H1 (cell line): ENCODE measurements around the gene AHCY. TPM values are rescaled to one million over a fixed set of nuclear protein-coding genes. Genes with fewer than 3 reads are reported as not detected.

Experiments
- CTCF ChIA-PET: fragments of 300-600 bp; sonication (Branson Sonifier 250); formaldehyde crosslinking; loops from one replicate; lab custom pipeline; 2021; ENCODE audit not compliant: partially characterized antibody; lab: Charles Lee
- POLR2A ChIA-PET: fragments of 300-600 bp; sonication (Branson Sonifier 250); formaldehyde crosslinking; loops from one replicate; lab custom pipeline; 2021; ENCODE audit warnings: inconsistent platforms; ENCODE audit not compliant: partially characterized antibody; lab: Charles Lee
- DNase-seq, 2 experiments: peaks; one replicate each; pipeline versions ENCODE4 v3.0.0 to v3.0.0-alpha.2; 2010 to 2022; ENCODE audit warnings: low spot score in 2 of 2, low read depth in 1 of 2, mixed read lengths in 1 of 2
- FAIRE-seq: peaks from 2 replicates; lab custom pipeline; 2011; peaks lifted over from hg19 to GRCh38; lab: Jason Lieb, UNC
- H2AFZ ChIP-seq: 2 replicates; pipeline ENCODE4 v1.8.1; 2012; ENCODE audit warnings: low read length, inconsistent platforms
- H2AK5ac ChIP-seq: 2 replicates; pipeline ENCODE4 v1.6.1; 2013; ENCODE audit warnings: low read depth, low read length
- H2BK120ac ChIP-seq: replicated peaks from 2 replicates; pipeline ENCODE3; 2013; ENCODE audit warnings: low read depth, low read length, inconsistent platforms
- H2BK12ac ChIP-seq: 2 replicates; pipeline ENCODE4 v1.6.1; 2013; ENCODE audit warnings: low read depth, low read length
- H2BK15ac ChIP-seq: 2 replicates; pipeline ENCODE4 v1.6.1; 2013; ENCODE audit warnings: low read length
- H2BK20ac ChIP-seq: 2 replicates; pipeline ENCODE4 v1.6.1; 2013; ENCODE audit warnings: low read length
- H2BK5ac ChIP-seq: 2 replicates; pipeline ENCODE4 v1.6.1; 2013; ENCODE audit warnings: low read depth, low read length
- H3K14ac ChIP-seq: 2 replicates; pipeline ENCODE4 v1.6.1; 2013; ENCODE audit warnings: inconsistent platforms; ENCODE audit not compliant: insufficient read length
- H3K18ac ChIP-seq: 2 replicates; pipeline ENCODE4 v1.6.1; 2013; ENCODE audit warnings: low read length; ENCODE audit errors: extremely low read depth
- H3K23ac ChIP-seq: 2 replicates; pipeline ENCODE4 v1.6.1; 2013; ENCODE audit warnings: inconsistent platforms; ENCODE audit not compliant: insufficient read length
- H3K23me2 ChIP-seq: 2 replicates; pipeline ENCODE4 v1.6.1; 2013; ENCODE audit warnings: low read depth, low read length
- H3K27ac ChIP-seq: 2 replicates; pipeline ENCODE4 v1.6.1; 2011; ENCODE audit warnings: low read depth, low read length, inconsistent platforms
- H3K27me3 ChIP-seq, 4 experiments: replicated peaks in 1 of 4; 1 replicate in 1 of 4; 2 replicates in 3 of 4; pipeline versions ENCODE4 v1.6.1 to v1.8.1; 2011 to 2013; ENCODE audit warnings: low read length in 3 of 4, mild to moderate bottlenecking in 3 of 4, inconsistent platforms in 2 of 4, mixed read lengths in 2 of 4, moderate library complexity in 1 of 4; ENCODE audit not compliant: control insufficient read depth in 3 of 4, insufficient read depth in 3 of 4; ENCODE audit errors: extremely low read depth in 1 of 4
- H3K36me3 ChIP-seq, 4 experiments: 2 replicates each; pipeline versions ENCODE4 v1.6.1 to v1.8.1; 2011 to 2013; ENCODE audit warnings: mild to moderate bottlenecking in 4 of 4, low read length in 3 of 4, moderate library complexity in 2 of 4, control low read depth in 1 of 4, inconsistent platforms in 1 of 4; ENCODE audit not compliant: insufficient read depth in 4 of 4, control insufficient read depth in 2 of 4
- H3K4ac ChIP-seq: replicated peaks from 2 replicates; pipeline ENCODE3; 2013; ENCODE audit warnings: low read length, low read depth, mixed read lengths, inconsistent platforms; ENCODE audit not compliant: insufficient read length
- H3K4me1 ChIP-seq, 4 experiments: replicated peaks in 1 of 4; 1 replicate in 1 of 4; 2 replicates in 3 of 4; pipeline versions ENCODE4 v1.6.1 to v1.8.1; 2011 to 2013; ENCODE audit warnings: low read length in 3 of 4, inconsistent platforms in 2 of 4, mixed read lengths in 1 of 4; ENCODE audit not compliant: insufficient read depth in 4 of 4, control insufficient read depth in 3 of 4
- H3K4me2 ChIP-seq, 2 experiments: 2 replicates each; pipeline versions ENCODE4 v1.6.1 to v1.8.1; 2011 to 2013; ENCODE audit warnings: low read depth in 2 of 2, low read length in 2 of 2, control low read depth in 1 of 2, inconsistent platforms in 1 of 2, mild to moderate bottlenecking in 1 of 2; ENCODE audit not compliant: insufficient read depth in 1 of 2
- H3K4me3 ChIP-seq, 4 experiments: fragments of 200-600, 300-600 bp in 1 of 4; sonication (generic), shearing (Covaris generic), sonication (Bioruptor Twin) in 1 of 4; 2 replicates each; pipeline versions ENCODE4 v1.5.1 to v1.8.1; 2011 to 2016; ENCODE audit warnings: low read length in 4 of 4, low read depth in 3 of 4, control low read depth in 2 of 4, inconsistent platforms in 2 of 4, mild to moderate bottlenecking in 2 of 4, mixed read lengths in 1 of 4, moderate library complexity in 1 of 4; ENCODE audit not compliant: insufficient read depth in 2 of 4; ENCODE audit errors: extremely low read depth in 1 of 4
- H3K56ac ChIP-seq: replicated peaks from 2 replicates; pipeline ENCODE3; 2013; ENCODE audit warnings: low read depth, mild to moderate bottlenecking, mixed read lengths, low read length, inconsistent platforms; ENCODE audit not compliant: insufficient read length
- H3K79me1 ChIP-seq: 2 replicates; pipeline ENCODE4 v1.6.1; 2013; ENCODE audit warnings: low read depth, low read length, control low read depth
- H3K79me2 ChIP-seq, 2 experiments: 2 replicates each; pipeline versions ENCODE4 v1.6.1 to v1.8.1; 2012 to 2013; ENCODE audit warnings: low read length in 2 of 2, mild to moderate bottlenecking in 2 of 2, inconsistent platforms in 1 of 2; ENCODE audit not compliant: insufficient read depth in 2 of 2, control insufficient read depth in 1 of 2
- H3K9ac ChIP-seq, 4 experiments: replicated peaks in 1 of 4; 1 replicate in 1 of 4; 2 replicates in 3 of 4; pipeline versions ENCODE4 v1.6.1 to v1.8.1; 2011 to 2013; ENCODE audit warnings: low read depth in 3 of 4, low read length in 3 of 4, control low read depth in 2 of 4, mild to moderate bottlenecking in 2 of 4, moderate library complexity in 2 of 4, inconsistent platforms in 1 of 4; ENCODE audit errors: extremely low read depth in 1 of 4
- H3K9me3 ChIP-seq, 2 experiments: 2 replicates each; pipeline versions ENCODE4 v1.6.1 to v1.8.1; 2012 to 2013; ENCODE audit warnings: mild to moderate bottlenecking in 2 of 2, moderate library complexity in 2 of 2, control low read depth in 1 of 2, inconsistent platforms in 1 of 2, low read depth in 1 of 2, low read length in 1 of 2, mixed read lengths in 1 of 2; ENCODE audit not compliant: insufficient read depth in 2 of 2
- H4K20me1 ChIP-seq, 2 experiments: replicated peaks in 1 of 2; 2 replicates each; pipeline versions ENCODE3 to v1.8.1; 2011 to 2013; ENCODE audit warnings: inconsistent platforms in 2 of 2, low read length in 2 of 2, mild to moderate bottlenecking in 1 of 2; ENCODE audit not compliant: insufficient read depth in 2 of 2, control insufficient read depth in 1 of 2
- H4K5ac ChIP-seq: 2 replicates; pipeline ENCODE4 v1.6.1; 2013; ENCODE audit warnings: low read length, low read depth, mixed read lengths, inconsistent platforms; ENCODE audit not compliant: insufficient read length
- H4K8ac ChIP-seq: 2 replicates; pipeline ENCODE4 v1.8.0; 2013; ENCODE audit warnings: mild to moderate bottlenecking, moderate library complexity, low read length, inconsistent platforms; ENCODE audit not compliant: insufficient read depth; ENCODE audit errors: extremely low read depth
- H4K91ac ChIP-seq: replicated peaks from 2 replicates; pipeline ENCODE3; 2013; ENCODE audit warnings: low read length, mixed read lengths, inconsistent platforms; ENCODE audit not compliant: insufficient read length
- POU5F1 ChIP-seq: IDR thresholded peaks from 2 replicates; pipeline ENCODE4 v1.6.1; 2011; ENCODE audit warnings: low read depth, mild to moderate bottlenecking, low read length, moderate library complexity
- RBBP5 ChIP-seq: IDR thresholded peaks from 2 replicates; pipeline ENCODE4 v1.7.1; 2012; ENCODE audit warnings: low read depth, mild to moderate bottlenecking, inconsistent platforms, low read length, moderate library complexity, borderline replicate concordance
- RXRA ChIP-seq: IDR thresholded peaks from 2 replicates; pipeline ENCODE4 v1.6.1; 2011; ENCODE audit warnings: low read depth, mild to moderate bottlenecking, low read length, moderate library complexity; ENCODE audit not compliant: insufficient read depth
- SIX5 ChIP-seq: IDR thresholded peaks from 2 replicates; pipeline ENCODE4 v1.6.1; 2011; ENCODE audit warnings: mild to moderate bottlenecking, low read depth, low read length
- SP4 ChIP-seq: IDR thresholded peaks from 2 replicates; pipeline ENCODE4 v1.6.1; 2012; ENCODE audit warnings: low read length, inconsistent platforms
- SUZ12 ChIP-seq: fragments of 200-600 bp; sonication (generic); IDR thresholded peaks from 2 replicates; pipeline ENCODE4 v1.6.1; 2012; ENCODE audit warnings: mild to moderate bottlenecking, inconsistent platforms, low read length, moderate library complexity, mixed read lengths
- TCF12 ChIP-seq: IDR thresholded peaks from 2 replicates; pipeline ENCODE4 v1.6.1; 2011; ENCODE audit warnings: low read depth, mild to moderate bottlenecking, low read length
- TEAD4 ChIP-seq: IDR thresholded peaks from 2 replicates; pipeline ENCODE4 v1.6.1; 2012; ENCODE audit warnings: low read depth, low read length, inconsistent platforms, mixed read lengths
- WGBS, 2 experiments: shearing (Covaris generic) in 1 of 2; methylation state at CpG; one replicate each; pipeline versions ENCODE4 v1.1.6 to v1.1.7; 2013 to 2015; ENCODE audit warnings: low lambda C conversion rate in 2 of 2, mixed read lengths in 2 of 2, inconsistent platforms in 1 of 2, low coverage in 1 of 2, missing lambda C conversion rate in 1 of 2; ENCODE audit not compliant: insufficient replicate concordance in 2 of 2, insufficient coverage in 1 of 2, insufficient read length in 1 of 2; ENCODE audit errors: extremely low coverage in 1 of 2, missing lambda C conversion rate in 1 of 2; 5-methylcytosine and 5-hydroxymethylcytosine counted together
- polyA plus RNA-seq, 7 experiments: library from polyadenylated mRNA; depleted of rRNA in 3 of 7; stranded (reverse) in 5 of 7; unstranded in 2 of 7; fragments of >200 nt in 5 of 7; fragments of 200-250 nt in 2 of 7; gene quantifications; 1 replicate in 5 of 7; 2 replicates in 1 of 7; 4 replicates in 1 of 7; pipeline versions ENCODE4 v1.2.1 to v1.2.3, GENCODE V29; 2011 to 2013; ENCODE audit warnings: missing spikeins in 2 of 7, mixed read lengths in 2 of 7
- total RNA-seq: library from RNA; stranded (reverse); fragmentation: NEBNext Ultra II Directional; extraction: Animal tissue kit (Norgen Biotek cat#: 25700); gene quantifications from 2 replicates; pipeline ENCODE4 v1.2.1, GENCODE V29; 2021
- TF ChIP-seq, protein P1 (sequence below), 3 experiments: IDR thresholded peaks; 1 replicate in 2 of 3; 2 replicates in 1 of 3; pipeline versions ENCODE4 v1.5.1 to v1.6.1; 2011; ENCODE audit warnings: low read length in 3 of 3, mild to moderate bottlenecking in 3 of 3, inconsistent platforms in 2 of 3, low read depth in 1 of 3, moderate library complexity in 1 of 3; ENCODE audit not compliant: insufficient read depth in 1 of 3; ENCODE audit errors: control extremely low read depth in 1 of 3
- TF ChIP-seq, protein P2 (sequence below): IDR thresholded peaks from 2 replicates; pipeline ENCODE4 v1.6.1; 2011; ENCODE audit warnings: low read depth, mild to moderate bottlenecking, low read length; ENCODE audit not compliant: insufficient read depth

The AHCY gene
- total and polyA plus RNA-seq, 2 of the 8 experiments (the other 6 are each of a cell fraction or from before 2014, with no cell fraction given): 404 to 638 TPM

DNA sequence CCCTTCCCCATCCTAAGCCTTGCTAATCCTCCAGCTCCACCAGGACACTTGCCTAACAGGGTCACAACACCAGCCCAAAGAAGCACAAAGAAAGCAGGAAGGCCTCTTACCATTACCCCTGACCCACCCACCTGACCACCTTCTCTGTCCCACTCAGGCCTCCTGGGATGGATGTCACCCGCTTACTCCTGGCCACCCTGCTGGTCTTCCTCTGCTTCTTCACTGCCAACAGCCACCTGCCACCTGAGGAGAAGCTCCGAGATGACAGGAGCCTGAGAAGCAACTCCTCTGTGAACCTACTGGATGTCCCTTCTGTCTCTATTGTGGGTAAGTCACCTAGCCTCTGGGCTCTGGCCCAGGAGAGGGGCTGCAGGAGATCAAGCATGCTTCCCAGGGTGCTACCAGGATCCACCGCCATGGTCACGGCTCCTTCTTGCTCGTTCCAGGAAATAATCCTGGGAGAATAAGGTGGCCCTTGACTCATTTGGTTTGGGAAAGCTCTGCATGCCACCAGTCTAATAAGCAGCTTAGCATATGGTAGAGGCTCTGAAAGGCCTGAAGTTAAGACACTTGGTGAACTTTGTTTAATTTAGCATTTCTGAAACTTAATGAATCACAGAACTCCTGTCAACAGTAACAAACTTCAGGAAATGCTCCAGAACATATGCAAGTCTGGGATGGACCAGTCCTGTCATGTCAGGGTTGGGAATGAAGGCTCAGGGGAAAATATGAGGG, 42.8 kb downstream of the AHCY start:
- H3K23me2 ChIP-seq: no peaks in the 10 kb centered on the region
- no peaks in the 10 kb centered on the region; a peak in 1 of 7 replicates for H3K4me1 ChIP-seq
- H3K4me3 ChIP-seq: no peak overlapping the region
- H3K23ac ChIP-seq: no peak overlapping the region
- H2AK5ac ChIP-seq: 0 out of 2 replicates have a peak overlapping the region, but pooled peaks have one; percentile 39
- H3K14ac ChIP-seq: no peak overlapping the region
- no peak overlapping the region for H3K9ac ChIP-seq
- H3K27ac ChIP-seq: no peak overlapping the region
- no peak overlapping the region for H4K91ac ChIP-seq
- H3K18ac ChIP-seq: no peak overlapping the region
- no peak overlapping the region for H3K4me2 ChIP-seq
- H3K9me3 ChIP-seq: no peaks in the 10 kb centered on the region
- no peak overlapping the region for H2BK15ac ChIP-seq
- H2BK5ac ChIP-seq: no peak overlapping the region
- no peak overlapping the region for H3K4ac ChIP-seq
- no peaks in the 10 kb centered on the region for H3K79me1 ChIP-seq
- H4K5ac ChIP-seq: no peak overlapping the region
- no peak overlapping the region for H2BK20ac ChIP-seq
- H4K20me1 ChIP-seq: no peaks in the 10 kb centered on the region
- no peak overlapping the region for H3K56ac ChIP-seq
- FAIRE-seq (no peak), DNase-seq (no peak)
- no peaks in the 10 kb centered on the region for H3K27me3 ChIP-seq
- no peaks in the 10 kb centered on the region for H3K79me2 ChIP-seq
- TF ChIP-seq, protein P1, sequence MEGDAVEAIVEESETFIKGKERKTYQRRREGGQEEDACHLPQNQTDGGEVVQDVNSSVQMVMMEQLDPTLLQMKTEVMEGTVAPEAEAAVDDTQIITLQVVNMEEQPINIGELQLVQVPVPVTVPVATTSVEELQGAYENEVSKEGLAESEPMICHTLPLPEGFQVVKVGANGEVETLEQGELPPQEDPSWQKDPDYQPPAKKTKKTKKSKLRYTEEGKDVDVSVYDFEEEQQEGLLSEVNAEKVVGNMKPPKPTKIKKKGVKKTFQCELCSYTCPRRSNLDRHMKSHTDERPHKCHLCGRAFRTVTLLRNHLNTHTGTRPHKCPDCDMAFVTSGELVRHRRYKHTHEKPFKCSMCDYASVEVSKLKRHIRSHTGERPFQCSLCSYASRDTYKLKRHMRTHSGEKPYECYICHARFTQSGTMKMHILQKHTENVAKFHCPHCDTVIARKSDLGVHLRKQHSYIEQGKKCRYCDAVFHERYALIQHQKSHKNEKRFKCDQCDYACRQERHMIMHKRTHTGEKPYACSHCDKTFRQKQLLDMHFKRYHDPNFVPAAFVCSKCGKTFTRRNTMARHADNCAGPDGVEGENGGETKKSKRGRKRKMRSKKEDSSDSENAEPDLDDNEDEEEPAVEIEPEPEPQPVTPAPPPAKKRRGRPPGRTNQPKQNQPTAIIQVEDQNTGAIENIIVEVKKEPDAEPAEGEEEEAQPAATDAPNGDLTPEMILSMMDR (IDR thresholded peaks at IDR 0.05; ENCODE audit: control extremely low read depth in 1 of 3, insufficient read depth in 1 of 3, low read depth in 1 of 3, low read length in 3 of 3): no peak
- TF ChIP-seq SUZ12: no peak
- TF ChIP-seq TCF12: no peak
- TF ChIP-seq TEAD4: no peak
- TF ChIP-seq, protein P2, sequence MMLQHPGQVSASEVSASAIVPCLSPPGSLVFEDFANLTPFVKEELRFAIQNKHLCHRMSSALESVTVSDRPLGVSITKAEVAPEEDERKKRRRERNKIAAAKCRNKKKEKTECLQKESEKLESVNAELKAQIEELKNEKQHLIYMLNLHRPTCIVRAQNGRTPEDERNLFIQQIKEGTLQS: no peak
- TF ChIP-seq RXRA: no peak
- TF ChIP-seq SP4: no peak
- no peak for TF ChIP-seq POU5F1
- no peak for TF ChIP-seq SIX5
- TF ChIP-seq RBBP5: no peak
- no peak overlapping the region for H4K8ac ChIP-seq
- CTCF ChIA-PET: interaction anchor here (1.0 to 2.1 kb wide), 7 partner anchors 8 to 270 kb away, joined by 3 to 8 read pairs (median 4); no protein-coding TSS in a partner anchor
- H2AFZ ChIP-seq: no peak overlapping the region
- 89% methylated on average over 5 of the region's 5 CpGs; no CpG with 5 or more reads in 1 of the 2 experiments for WGBS, 2 experiments
- no peak overlapping the region for H2BK12ac ChIP-seq
- H3K36me3 ChIP-seq: no peaks in the 10 kb centered on the region
- POLR2A ChIA-PET: interaction anchor here (0.6 to 1.6 kb wide), 2 partner anchors 41 to 655 kb away, joined by 3 to 5 read pairs; no protein-coding TSS in a partner anchor
- no peak overlapping the region for H2BK120ac ChIP-seq
